H1 (cell line): ENCODE measurements around the gene CRYBG3. TPM values are rescaled to one million over a fixed set of nuclear protein-coding genes. Genes with fewer than 3 reads are reported as not detected.

Source experiments
- RBBP5 ChIP-seq: IDR thresholded peaks from 2 replicates; pipeline ENCODE4 v1.7.1; 2012; ENCODE audit warnings: low read depth, mild to moderate bottlenecking, inconsistent platforms, low read length, moderate library complexity, borderline replicate concordance
- TEAD4 ChIP-seq: IDR thresholded peaks from 2 replicates; pipeline ENCODE4 v1.6.1; 2012; ENCODE audit warnings: low read depth, low read length, inconsistent platforms, mixed read lengths
- polyA plus RNA-seq, 7 experiments: library from polyadenylated mRNA; depleted of rRNA in 3 of 7; stranded (reverse) in 5 of 7; unstranded in 2 of 7; fragments of >200 nt in 5 of 7; fragments of 200-250 nt in 2 of 7; gene quantifications; 1 replicate in 5 of 7; 2 replicates in 1 of 7; 4 replicates in 1 of 7; pipeline versions ENCODE4 v1.2.1 to v1.2.3, GENCODE V29; 2011 to 2013; ENCODE audit warnings: missing spikeins in 2 of 7, mixed read lengths in 2 of 7
- total RNA-seq: library from RNA; stranded (reverse); fragmentation: NEBNext Ultra II Directional; extraction: Animal tissue kit (Norgen Biotek cat#: 25700); gene quantifications from 2 replicates; pipeline ENCODE4 v1.2.1, GENCODE V29; 2021

The CRYBG3 gene
- total and polyA plus RNA-seq, 2 of the 8 experiments (the other 6 are each of a cell fraction or from before 2014, with no cell fraction given) = 2.1 to 8.0 TPM

DNA sequence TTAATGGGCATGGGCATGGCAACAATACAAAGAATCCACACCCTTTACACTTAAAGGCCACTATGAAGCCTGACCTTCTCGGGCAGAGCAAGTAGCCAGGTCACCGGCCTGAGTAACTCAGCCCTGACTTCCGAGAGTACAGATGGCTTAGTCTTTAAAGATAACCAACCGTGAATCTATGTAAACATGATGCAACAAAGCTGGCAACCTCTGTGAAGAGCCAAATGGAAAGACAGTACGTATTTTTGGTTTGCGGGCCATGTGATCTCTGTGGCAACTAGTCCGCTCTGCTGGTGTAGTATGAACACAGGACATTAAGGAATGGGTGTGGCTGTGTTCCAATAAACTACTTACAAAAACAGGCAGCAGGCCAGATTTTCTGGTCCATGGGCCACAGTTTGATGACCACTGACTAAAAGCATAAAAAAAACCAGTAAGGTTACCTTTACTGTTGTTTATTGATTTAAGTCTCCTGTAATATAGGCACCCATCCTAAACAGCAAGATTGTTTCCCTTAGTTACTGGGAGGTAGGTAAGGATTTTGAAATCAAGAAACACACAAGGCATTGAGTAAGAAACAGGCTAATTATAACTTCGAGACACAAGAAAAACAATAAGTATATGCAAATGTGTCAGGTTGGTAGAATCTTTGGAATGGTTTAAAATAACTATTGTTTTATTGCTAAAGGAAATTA lies 136.0 kb downstream of the CRYBG3 start (continued):
- TF ChIP-seq RBBP5 = no peak
- no peak for TF ChIP-seq TEAD4
